GM18507 (cell line): ENCODE measurements around the gene DOP1B.
A peak's percentile ranks its signal among the peaks of the same experiment; 100 is the strongest.
"Not testable (repeated sequence)": the region's sequence is repeated elsewhere in the genome, so short reads cannot be mapped to it uniquely, and the experiment has no call there.

Source experiments
- DNase-seq: peaks from one replicate; pipeline ENCODE4 v3.0.0; 2011; ENCODE audit warnings: low read depth; ENCODE audit not compliant: insufficient read length; ENCODE audit errors: extremely low spot score
- FAIRE-seq: peaks from 2 replicates; lab custom pipeline; 2011; peaks lifted over from hg19 to GRCh38; lab: Jason Lieb, UNC

Gene DOP1B

GRCh38 chr21:36156815-36157670, at the start of gene DOP1B:
DOP1B (plus strand) TSS chr21:36156824; CDS start chr21:36164734, 7,910 bp downstream.
- FAIRE-seq, result no peak
- DNase-seq, result no peak

GRCh38 chr21:36109868-36110267, 46.8 kb upstream of the DOP1B start:
- no peak for DNase-seq
- no peak for FAIRE-seq

- FAIRE-seq (no peak), DNase-seq (no peak)
These were observed 45.4 kb upstream of the DOP1B start for GRCh38 chr21:36111238-36111637.

GRCh38 chr21:36113647-36114428, 42.8 kb upstream of the DOP1B start:
- FAIRE-seq (no peak), DNase-seq (no peak)

GRCh38 chr21:36115138-36115730, 41.4 kb upstream of the DOP1B start:
- FAIRE-seq, result no peak
- DNase-seq, result no peak

DNA sequence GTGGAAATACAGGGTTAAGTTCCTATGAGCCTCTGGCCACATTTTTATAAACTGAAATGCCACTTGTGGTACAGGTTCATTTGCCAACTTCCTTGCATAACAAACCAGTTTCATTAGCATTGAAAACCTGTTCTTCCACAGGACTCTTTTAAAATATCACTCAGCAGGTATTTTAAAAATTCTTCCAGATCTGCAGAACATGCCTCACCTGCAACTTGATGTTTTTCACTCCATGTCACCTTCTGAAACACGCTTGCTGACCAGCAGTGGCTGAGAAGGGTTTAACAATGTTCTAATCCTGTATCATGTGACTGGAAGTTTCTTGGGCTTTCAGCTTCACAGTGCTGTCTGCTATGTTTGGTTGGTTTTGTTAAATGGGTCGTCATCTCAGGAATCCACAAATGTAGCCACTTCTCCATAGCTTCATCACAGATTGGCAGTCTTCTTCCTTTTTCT, 39.3 kb upstream of the DOP1B start:
- FAIRE-seq (no peak), DNase-seq (no peak)

- DNase-seq (no peak), FAIRE-seq (no peak)
These were observed 36.2 kb upstream of the DOP1B start for GRCh38 chr21:36120304-36120888.

DNA sequence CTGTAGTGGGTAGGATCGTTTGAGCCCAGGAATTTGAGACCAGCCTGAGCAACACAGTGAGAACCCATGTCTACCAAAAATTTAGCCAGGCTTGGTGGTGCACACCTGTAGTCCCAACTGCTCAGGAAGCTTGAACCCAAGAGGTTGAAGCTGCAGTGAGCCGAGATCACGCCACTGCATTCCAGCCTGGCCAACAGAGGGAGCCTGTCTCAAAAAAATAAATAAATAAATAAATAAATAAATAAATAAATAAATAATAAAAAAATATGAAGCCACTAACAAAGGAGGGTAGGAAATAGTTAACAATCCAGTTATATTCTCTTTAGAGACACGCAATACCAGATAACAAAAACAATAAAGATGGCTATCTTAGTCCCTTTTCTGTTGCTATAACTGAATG, 33.6 kb upstream of the DOP1B start:
- DNase-seq (no peak), FAIRE-seq (no peak)

GRCh38 chr21:36124395-36124794, 32.2 kb upstream of the DOP1B start:
- no peak for FAIRE-seq

GRCh38 chr21:36125512-36126207, 31.0 kb upstream of the DOP1B start:
- no peak for DNase-seq
- peak; percentile 72 for FAIRE-seq

More at GRCh38 chr21:36124395-36124794, 32.2 kb upstream of the DOP1B start:
- DNase-seq, result no peak

GRCh38 chr21:36126208-36126565, 30.4 kb upstream of the DOP1B start:
- DNase-seq (no peak), FAIRE-seq (no peak)

DNA sequence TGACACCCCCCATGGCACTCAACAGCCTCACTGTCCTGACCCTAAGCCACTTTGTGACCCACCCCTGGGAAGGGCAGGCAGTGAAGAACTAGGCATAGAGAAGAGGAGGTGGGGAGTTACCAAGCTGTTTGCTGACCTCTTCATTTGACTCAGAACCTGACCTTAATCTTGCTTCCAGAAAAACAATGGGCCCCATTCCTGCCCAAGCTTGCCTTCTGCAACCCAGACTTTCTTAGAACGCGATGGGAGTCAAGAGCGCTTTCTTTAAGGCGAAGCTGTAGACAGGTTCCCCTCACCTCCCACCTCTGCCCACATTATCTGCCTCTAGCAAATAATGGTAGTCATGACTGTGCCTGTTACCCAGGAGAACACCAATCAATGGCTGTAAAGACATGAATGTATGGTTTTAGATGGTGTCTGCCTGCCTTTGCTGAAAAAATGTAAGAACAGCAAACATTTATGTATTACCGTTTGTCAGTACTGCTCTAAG, 30.0 kb upstream of the DOP1B start:
- DNase-seq (no peak), FAIRE-seq (no peak)

DNA sequence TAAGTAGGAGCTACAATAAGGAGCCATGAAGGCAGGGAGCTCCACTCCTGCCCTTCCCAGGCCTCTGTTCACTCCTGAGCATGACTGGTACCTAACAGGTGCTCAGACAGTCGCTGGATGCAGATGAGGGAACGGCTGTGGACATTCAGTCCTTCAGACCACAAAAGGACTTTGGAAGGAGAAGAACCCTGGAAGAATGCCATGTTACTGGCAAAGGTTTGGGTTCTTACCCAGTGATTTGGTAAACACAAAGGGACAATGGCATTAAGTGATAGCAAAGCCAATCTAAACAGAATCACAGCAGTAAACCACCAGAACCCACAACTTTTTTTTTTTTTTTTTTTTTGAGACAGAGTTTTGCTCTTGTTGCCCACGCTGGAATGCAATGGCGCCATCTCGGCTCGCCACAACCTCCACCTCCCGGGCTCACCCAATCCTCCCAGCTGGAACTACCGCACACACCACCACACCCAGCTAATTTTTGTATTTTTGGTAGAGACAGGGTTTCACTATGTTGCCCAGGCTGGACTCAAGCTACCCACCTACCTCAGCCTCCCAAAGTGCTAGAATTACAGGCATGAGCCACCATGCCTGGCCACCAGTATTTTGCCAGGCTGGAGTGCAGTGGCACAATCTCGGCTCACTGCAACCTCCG, 29.2 kb upstream of the DOP1B start:
- FAIRE-seq (no peak), DNase-seq (no peak)

DNA sequence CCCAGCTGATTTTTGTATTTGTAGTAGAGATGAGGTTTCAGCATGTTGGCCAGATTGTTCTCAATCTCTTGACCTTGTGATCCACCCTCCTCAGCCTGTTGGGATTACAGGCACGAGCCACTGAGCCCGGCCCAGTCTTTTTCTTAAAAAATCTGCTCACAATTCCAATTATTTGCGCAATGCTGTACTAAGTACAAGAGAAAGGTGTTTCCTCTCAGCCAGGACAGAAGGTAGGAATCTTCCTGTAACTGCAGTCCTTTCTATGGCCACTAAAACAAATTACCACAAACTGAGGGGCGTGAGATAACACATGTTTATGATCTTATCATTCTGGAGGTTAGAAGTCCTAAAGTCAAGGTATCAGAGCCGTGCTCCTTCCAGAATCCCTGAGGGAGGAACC, 28.6 kb upstream of the DOP1B start:
- no peak for FAIRE-seq
- DNase-seq, result no peak

DNA sequence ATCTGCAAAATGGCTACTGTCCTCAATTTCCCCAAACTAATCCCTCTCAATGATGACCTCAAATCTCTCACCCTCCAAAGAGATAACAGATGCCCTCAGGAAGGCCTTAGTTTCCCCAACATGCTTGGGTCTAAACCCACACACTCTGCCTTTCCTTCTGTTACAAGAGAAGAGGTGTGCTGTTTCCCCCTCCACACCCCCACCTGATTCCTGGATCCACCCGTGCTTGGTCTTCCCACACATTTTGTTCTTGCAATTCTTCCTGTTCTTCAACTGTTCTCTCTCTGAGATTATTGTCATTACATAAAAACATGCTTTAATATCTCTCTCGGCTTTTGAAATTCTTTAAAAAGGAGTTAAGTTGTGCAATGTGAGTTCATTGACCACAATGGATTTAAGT, 27.4 kb upstream of the DOP1B start:
- DNase-seq (no peak), FAIRE-seq (no peak)

- not testable (repeated sequence) for FAIRE-seq, DNase-seq
These were observed 26.2 kb upstream of the DOP1B start for GRCh38 chr21:36130414-36130762.

DNA sequence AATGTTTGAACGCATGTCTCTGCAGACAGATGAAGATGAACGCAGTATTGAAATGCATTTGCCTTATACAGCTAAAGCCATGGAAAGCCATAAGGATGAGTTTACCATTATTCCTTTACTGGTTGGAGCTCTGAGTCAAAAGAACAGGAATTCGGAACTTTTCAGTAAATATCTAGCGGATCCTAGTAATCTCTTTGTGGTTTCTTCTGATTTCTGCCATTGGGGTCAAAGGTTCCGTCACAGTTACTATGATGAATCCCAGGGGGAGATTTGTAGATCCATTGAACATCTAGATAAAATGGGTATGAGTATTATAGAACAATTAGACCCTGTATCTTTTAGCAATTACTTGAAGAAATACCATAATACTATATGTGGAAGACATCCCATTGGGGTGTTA, 25.8 kb upstream of the DOP1B start:
- not testable (repeated sequence) for FAIRE-seq, DNase-seq

DNA sequence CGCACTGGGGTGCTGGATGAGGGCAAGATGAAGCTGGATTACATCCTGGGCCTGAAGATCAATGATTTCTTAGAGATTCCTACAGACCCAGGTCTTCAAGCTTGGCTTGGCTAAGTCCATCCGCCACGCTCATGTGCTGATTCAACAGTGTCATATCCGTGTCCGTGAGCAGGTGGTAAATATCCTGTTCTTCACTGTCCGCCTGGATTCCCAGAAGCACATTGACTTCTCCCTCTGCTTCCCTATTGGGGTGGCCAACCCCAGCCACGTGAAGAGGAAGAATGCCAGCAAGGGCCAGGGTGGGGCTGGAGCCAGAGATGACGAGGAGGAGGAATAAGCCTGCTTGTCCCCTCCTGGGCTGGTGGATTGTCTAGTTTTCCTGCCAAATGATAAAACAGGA, 23.9 kb upstream of the DOP1B start:
- DNase-seq (no peak), FAIRE-seq (no peak)
